Measurements from ENCODE around the gene LPAR1.
A peak's percentile ranks its signal among the peaks of the same experiment; 100 is the strongest.
"Not testable (repeated sequence)": the region's sequence is repeated elsewhere in the genome, so short reads cannot be mapped to it uniquely, and the experiment has no call there.

The LPAR1 gene, protein sequence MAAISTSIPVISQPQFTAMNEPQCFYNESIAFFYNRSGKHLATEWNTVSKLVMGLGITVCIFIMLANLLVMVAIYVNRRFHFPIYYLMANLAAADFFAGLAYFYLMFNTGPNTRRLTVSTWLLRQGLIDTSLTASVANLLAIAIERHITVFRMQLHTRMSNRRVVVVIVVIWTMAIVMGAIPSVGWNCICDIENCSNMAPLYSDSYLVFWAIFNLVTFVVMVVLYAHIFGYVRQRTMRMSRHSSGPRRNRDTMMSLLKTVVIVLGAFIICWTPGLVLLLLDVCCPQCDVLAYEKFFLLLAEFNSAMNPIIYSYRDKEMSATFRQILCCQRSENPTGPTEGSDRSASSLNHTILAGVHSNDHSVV

GRCh38 chr9:111038331-111039230, at the start of gene LPAR1:
TSS of gene LPAR1 (minus strand) at chr9:111038470. CDS start at chr9:110972117, 66,353 bp downstream.
- H3K4me3 ChIP-seq (ENCODE audit: low read depth, low read length), result peak within 1 kb of the TSS; percentile 75
- no peak for DNase-seq (ENCODE audit: low read depth)

- no peak for DNase-seq (ENCODE audit: low read depth)
- H3K4me3 ChIP-seq (ENCODE audit: low read depth, low read length), result no peak overlapping the region
Observed at GRCh38 chr9:111078391-111079038, 40.2 kb upstream of the LPAR1 start.

DNA sequence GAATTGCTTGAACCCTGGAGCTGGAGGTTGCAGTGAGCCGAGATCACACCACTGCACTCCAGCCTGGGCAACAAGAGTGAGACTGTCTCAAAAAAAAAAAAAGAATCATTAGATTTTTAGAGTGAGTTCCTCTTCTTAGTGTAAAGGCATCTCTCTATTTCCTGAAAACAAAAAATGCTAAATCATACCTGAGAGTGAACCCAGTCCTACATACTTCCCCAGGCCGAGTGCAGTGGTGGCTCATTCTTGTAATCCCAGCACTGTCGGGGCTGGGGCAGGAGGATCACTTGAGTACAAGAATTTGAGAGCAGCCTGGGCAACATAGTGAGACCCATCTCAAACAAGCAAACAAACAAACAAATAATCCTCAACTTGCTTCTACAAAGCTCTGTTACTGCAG, 38.2 kb upstream of the LPAR1 start:
- DNase-seq (ENCODE audit: low read depth), result no peak
- H3K4me3 ChIP-seq (ENCODE audit: low read depth, low read length), result no peak overlapping the region

DNA sequence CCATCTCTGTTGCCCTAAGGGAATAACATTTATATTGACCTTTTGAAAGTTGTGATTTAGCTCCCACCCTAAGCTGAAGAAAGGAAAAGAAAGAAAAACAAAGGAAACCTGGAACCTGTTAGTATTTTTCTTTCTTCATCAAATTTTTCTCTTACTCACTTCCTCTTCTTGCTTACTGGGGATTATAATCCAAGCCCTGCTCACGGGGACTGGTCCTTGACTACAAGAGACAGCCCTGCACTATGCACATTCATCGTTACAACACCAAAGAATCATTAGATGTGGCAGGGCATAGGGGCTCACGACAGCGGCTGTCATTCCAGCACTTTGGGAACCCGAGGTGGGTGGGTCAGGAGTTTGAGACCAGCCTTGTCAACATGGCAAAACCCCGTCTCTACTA, 37.8 kb upstream of the LPAR1 start:
- no peak overlapping the region for H3K4me3 ChIP-seq (ENCODE audit: low read depth, low read length)
- DNase-seq (ENCODE audit: low read depth), result no peak

DNA sequence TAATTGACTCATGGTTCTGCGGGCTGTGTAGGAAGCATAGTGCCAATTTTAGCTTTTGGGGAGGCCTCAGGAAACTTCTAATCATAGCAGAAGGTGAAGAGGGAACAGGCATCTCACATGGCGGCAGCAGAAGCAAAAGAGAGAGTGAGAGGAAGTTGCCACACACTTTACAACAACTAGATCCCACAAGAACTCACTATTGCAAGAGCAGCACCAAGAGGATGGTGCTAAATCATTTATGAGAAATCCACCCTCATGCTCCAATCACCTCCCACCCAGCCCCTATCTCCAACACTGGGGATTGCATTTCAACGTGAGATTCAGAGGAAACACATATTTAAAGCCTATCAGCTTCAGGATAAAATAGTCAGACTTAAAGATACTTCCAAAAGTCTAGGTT, 36.1 kb upstream of the LPAR1 start:
- no peak for DNase-seq (ENCODE audit: low read depth)

DNA sequence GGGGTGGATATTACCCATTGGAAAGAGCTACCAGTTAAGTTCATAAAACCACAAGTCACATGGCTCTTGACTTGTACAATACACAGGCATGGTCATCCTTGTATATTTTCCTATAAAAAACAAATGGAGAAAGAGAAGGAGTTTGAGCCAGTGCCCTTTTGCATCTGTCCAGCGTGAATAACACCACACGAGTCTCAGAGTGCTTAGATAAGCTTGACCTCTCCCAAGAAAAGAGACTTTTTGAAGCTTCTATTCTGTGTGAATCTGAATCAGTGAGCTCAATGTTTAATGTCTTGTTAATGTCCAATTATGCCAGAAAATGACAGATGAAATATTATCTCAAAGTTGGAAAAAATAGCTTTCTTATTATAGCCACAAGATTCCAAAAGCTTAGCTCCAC, 30.9 kb upstream of the LPAR1 start:
- H3K4me3 ChIP-seq (ENCODE audit: low read depth, low read length), result no peak overlapping the region
- no peak for DNase-seq (ENCODE audit: low read depth)

More for the DNA sequence above, 36.1 kb upstream of the LPAR1 start:
- no peak overlapping the region for H3K4me3 ChIP-seq (ENCODE audit: low read depth, low read length)

- H3K4me3 ChIP-seq (ENCODE audit: low read depth, low read length), result no peak overlapping the region
- DNase-seq (ENCODE audit: low read depth), result no peak
Observed at GRCh38 chr9:111068771-111069170, 30.5 kb upstream of the LPAR1 start.

- H3K4me3 ChIP-seq (ENCODE audit: low read depth, low read length), result no peak overlapping the region
- no peak for DNase-seq (ENCODE audit: low read depth)
Observed at GRCh38 chr9:111068383-111068730, 30.1 kb upstream of the LPAR1 start.

DNA sequence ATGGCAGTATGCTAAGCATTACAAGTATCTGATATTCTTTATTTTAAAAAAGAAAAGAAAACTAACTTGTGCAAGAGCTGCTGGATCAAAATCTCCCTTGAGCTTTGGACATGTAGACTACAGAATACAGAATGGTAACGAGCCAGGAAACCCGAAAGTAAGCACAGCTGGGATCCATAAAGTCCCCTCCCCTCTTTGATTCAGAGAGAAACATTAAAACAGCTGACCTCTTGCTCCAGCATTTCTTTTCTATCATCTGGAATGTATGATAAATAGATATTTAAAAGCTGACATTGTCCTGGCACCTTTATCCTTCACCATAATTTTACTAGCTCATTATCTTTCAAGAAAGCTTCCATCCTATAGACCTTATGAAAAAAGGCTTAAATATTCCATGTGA, 28.2 kb upstream of the LPAR1 start:
- H3K4me3 ChIP-seq (ENCODE audit: low read depth, low read length), result no peak overlapping the region
- DNase-seq (ENCODE audit: low read depth), result no peak

GRCh38 chr9:111065414-111065813, 27.1 kb upstream of the LPAR1 start:
- no peak overlapping the region for H3K4me3 ChIP-seq (ENCODE audit: low read depth, low read length)
- no peak for DNase-seq (ENCODE audit: low read depth)

- no peak overlapping the region for H3K4me3 ChIP-seq (ENCODE audit: low read depth, low read length)
- DNase-seq (ENCODE audit: low read depth), result no peak
Observed at GRCh38 chr9:111064160-111064837, 26.0 kb upstream of the LPAR1 start.

DNA sequence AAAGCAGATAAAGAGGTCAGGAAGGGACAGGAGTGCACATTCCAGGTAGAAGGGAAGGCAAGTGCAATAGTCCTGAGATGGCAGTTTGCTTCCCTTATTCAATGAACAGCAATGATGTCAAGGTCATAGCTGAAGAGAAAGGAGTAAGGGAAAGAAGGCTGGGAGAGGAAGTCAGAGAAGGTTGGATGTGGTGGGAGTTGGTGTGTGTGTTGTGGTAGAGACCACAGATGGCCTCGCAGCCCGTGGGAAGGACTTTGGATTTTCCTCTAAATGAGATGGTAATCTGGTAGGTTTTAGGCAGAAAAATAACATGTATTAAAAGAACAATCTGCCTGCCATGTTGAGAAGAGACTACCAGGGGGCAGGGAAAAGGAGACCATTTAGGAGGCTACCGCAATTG, 25.1 kb upstream of the LPAR1 start:
- no peak overlapping the region for H3K4me3 ChIP-seq (ENCODE audit: low read depth, low read length)
- DNase-seq (ENCODE audit: low read depth), result no peak

- H3K4me3 ChIP-seq (ENCODE audit: low read depth, low read length), result no peak overlapping the region
Observed at GRCh38 chr9:111058166-111058565, 19.9 kb upstream of the LPAR1 start.

GRCh38 chr9:111056538-111056937, 18.3 kb upstream of the LPAR1 start:
- peak; percentile 68 for DNase-seq (ENCODE audit: low read depth)

More at GRCh38 chr9:111058166-111058565, 19.9 kb upstream of the LPAR1 start:
- DNase-seq (ENCODE audit: low read depth), result no peak

GRCh38 chr9:111052791-111053190, 14.5 kb upstream of the LPAR1 start:
- no peak for DNase-seq (ENCODE audit: low read depth)
- H3K4me3 ChIP-seq (ENCODE audit: low read depth, low read length), result no peak overlapping the region

More at GRCh38 chr9:111056538-111056937, 18.3 kb upstream of the LPAR1 start:
- H3K4me3 ChIP-seq (ENCODE audit: low read depth, low read length), result no peak overlapping the region

DNA sequence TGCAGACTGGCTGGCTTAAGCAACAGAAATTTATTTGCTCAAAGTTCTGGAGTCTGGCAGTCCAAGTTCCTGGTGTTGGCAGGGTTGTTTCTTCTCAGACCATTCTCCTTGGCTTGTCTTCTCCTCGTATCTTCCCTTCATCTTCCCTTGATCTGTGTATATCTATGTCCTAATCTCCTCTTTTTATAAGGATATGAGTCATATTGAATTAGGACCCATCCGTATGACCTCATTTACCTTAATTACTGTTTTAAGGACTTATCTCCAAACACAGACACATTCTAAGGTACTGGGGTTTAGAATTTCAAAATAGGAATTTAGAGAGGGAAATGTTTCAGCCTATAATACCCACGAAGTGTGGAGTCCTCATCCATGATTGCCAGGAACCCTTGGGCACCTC, 13.1 kb upstream of the LPAR1 start:
- H3K4me3 ChIP-seq (ENCODE audit: low read depth, low read length), result no peak overlapping the region
- no peak for DNase-seq (ENCODE audit: low read depth)

DNA sequence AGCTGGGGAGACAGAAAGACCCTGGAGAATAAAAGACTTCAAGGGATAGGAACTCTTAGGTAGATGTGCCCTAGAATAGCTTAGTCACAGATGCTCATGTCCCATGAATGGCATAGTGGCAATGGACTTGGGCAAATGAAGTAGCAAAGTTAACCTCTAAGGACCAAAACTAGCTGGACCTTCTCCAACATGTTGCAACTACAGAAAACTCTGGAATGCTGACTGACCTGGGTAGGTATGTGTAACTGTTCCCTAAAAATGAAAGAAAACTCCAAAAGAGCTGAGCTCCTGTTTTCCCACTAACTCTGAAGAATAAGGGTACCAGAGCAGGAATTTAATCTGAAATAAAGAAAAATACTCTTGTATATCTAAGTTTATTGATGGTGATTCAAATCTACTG, 12.5 kb upstream of the LPAR1 start:
- H3K4me3 ChIP-seq (ENCODE audit: low read depth, low read length), result no peak overlapping the region
- no peak for DNase-seq (ENCODE audit: low read depth)

DNA sequence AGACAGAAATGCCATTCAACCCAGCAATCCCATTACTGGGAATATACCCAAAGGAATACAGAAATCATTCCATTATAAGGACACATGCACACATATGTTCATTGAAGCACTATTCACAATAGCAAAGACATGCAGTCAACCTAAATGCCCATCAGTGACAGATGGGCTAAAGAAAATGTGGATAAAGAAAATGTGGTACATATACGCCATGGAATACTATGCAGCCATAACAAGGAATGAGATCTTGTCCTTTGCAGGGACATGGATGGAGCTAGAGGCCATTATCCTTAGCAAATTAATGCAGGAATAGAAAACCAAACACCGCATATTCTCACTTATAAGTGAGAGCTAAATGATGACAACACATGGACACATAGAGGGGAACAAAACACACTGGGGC, 9.0 kb upstream of the LPAR1 start:
- DNase-seq (ENCODE audit: low read depth); H3K4me3 ChIP-seq (ENCODE audit: low read depth, low read length): not testable (repeated sequence)

DNA sequence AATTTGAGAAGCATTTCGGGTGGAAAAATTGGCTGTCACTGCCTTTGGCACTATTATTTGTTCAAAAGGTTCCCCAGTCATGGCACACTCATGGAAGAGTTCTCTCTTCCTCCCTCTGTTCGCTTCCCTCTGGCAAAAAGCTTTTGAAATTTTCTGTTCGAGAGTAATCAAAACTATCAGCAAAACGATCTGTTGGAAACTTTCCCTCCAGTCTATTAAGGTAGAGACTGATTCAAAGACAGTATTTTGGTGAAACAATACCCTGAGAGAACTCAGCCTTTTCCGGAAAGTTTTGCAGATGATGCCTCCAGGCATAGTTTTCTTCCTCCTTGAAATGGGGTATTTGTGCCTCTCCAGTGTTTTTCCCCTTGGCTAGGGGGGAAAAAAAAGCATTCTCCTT, 3.6 kb upstream of the LPAR1 start:
- no peak overlapping the region for H3K4me3 ChIP-seq (ENCODE audit: low read depth, low read length)
- no peak for DNase-seq (ENCODE audit: low read depth)

GRCh38 chr9:111040494-111040893, 2.2 kb upstream of the LPAR1 start:
- DNase-seq (ENCODE audit: low read depth), result no peak
- no peak overlapping the region for H3K4me3 ChIP-seq (ENCODE audit: low read depth, low read length)
